SK-N-SH (cell line): ENCODE results near the gene LRRC49. TPM values are rescaled to one million over a fixed set of nuclear protein-coding genes. Genes with fewer than 3 reads are reported as not detected.
"Not testable (repeated sequence)": the region's sequence is repeated elsewhere in the genome, so short reads cannot be mapped to it uniquely, and the experiment has no call there.

Source experiments
- CTCF ChIA-PET: fragments of 300-600, 350-600 bp; formaldehyde crosslinking; extraction: SDS; loops from one replicate; lab custom pipeline; 2021; lab: Yijun Ruan, JAX
- POLR2A ChIA-PET: fragments of 350-600 bp; sonication (Branson Sonifier 250); formaldehyde crosslinking; extraction: SDS; loops from one replicate; lab custom pipeline; 2020; ENCODE audit warnings: antibody characterized with exemption, inconsistent platforms; lab: Yijun Ruan, JAX
- DNase-seq: peaks from one replicate; pipeline ENCODE4 v3.0.0; 2012
- H2AFZ ChIP-seq: fragments of 200-600 bp; sonication (generic); 2 replicates; pipeline ENCODE4 v1.8.1; 2016; ENCODE audit warnings: antibody characterized with exemption, mild to moderate bottlenecking, low read depth
- H3F3A ChIP-seq: fragments of 200-600 bp; sonication (generic); replicated peaks from 2 replicates; pipeline ENCODE3; 2016; ENCODE audit warnings: antibody characterized with exemption, mild to moderate bottlenecking; ENCODE audit not compliant: insufficient read depth
- H3K27ac ChIP-seq, 2 experiments: fragments of 200-500 bp in 1 of 2; fragments of 200-600 bp in 1 of 2; sonication (Bioruptor generic) in 1 of 2; sonication (generic), shearing (Covaris generic) in 1 of 2; 2 replicates each; pipeline versions ENCODE4 v1.5.1 to v1.6.1; 2014 to 2016; ENCODE audit warnings: low read depth in 2 of 2, inconsistent platforms in 1 of 2, low read length in 1 of 2, mild to moderate bottlenecking in 1 of 2, mixed read lengths in 1 of 2
- H3K27me3 ChIP-seq: fragments of 200-600 bp; sonication (generic), shearing (Covaris generic); 2 replicates; pipeline ENCODE4 v1.6.1; 2016; ENCODE audit warnings: mixed run types; ENCODE audit not compliant: insufficient read depth
- H3K36me3 ChIP-seq, 2 experiments: fragments of 200-500 bp in 1 of 2; fragments of 200-600 bp in 1 of 2; sonication (Bioruptor generic) in 1 of 2; sonication (generic) in 1 of 2; replicated peaks in 1 of 2; 2 replicates each; pipeline versions ENCODE3 to v1.5.1; 2014 to 2016; ENCODE audit warnings: low read length in 1 of 2, mild to moderate bottlenecking in 1 of 2; ENCODE audit not compliant: insufficient read depth in 2 of 2, control insufficient read depth in 1 of 2
- H3K4me1 ChIP-seq, 2 experiments: fragments of 200-500 bp in 1 of 2; fragments of 200-600 bp in 1 of 2; sonication (Bioruptor generic) in 1 of 2; sonication (generic), shearing (Covaris generic) in 1 of 2; 2 replicates each; pipeline versions ENCODE4 v1.5.1 to v1.6.1; 2014 to 2016; ENCODE audit warnings: low read depth in 1 of 2, low read length in 1 of 2, mixed run types in 1 of 2; ENCODE audit not compliant: insufficient read depth in 2 of 2, control insufficient read depth in 1 of 2
- H3K4me2 ChIP-seq: fragments of 200-600 bp; sonication (generic), shearing (Covaris generic); 2 replicates; pipeline ENCODE4 v1.6.1; 2017; ENCODE audit warnings: mixed run types
- H3K4me3 ChIP-seq, 2 experiments: fragments of 200-500 bp in 1 of 2; fragments of 200-600 bp in 1 of 2; sonication (Bioruptor generic) in 1 of 2; sonication (generic), shearing (Covaris generic) in 1 of 2; 2 replicates each; pipeline versions ENCODE4 v1.5.1 to v1.8.1; 2014 to 2016; ENCODE audit warnings: low read depth in 2 of 2, inconsistent platforms in 1 of 2, low read length in 1 of 2, mild to moderate bottlenecking in 1 of 2, mixed read lengths in 1 of 2, moderate library complexity in 1 of 2
- H3K79me2 ChIP-seq: fragments of 200-600 bp; sonication (generic); 2 replicates; pipeline ENCODE4 v1.8.1; 2017; ENCODE audit warnings: mild to moderate bottlenecking; ENCODE audit not compliant: insufficient read depth
- H3K9ac ChIP-seq: fragments of 200-600 bp; sonication (generic); 2 replicates; pipeline ENCODE4 v1.6.1; 2017; ENCODE audit warnings: mixed run types
- H3K9me2 ChIP-seq: fragments of 200-600 bp; sonication (generic); 2 replicates; pipeline ENCODE4 v1.6.1; 2017; ENCODE audit warnings: mixed run types
- H3K9me3 ChIP-seq: fragments of 200-600 bp; sonication (generic); 2 replicates; pipeline ENCODE4 v1.6.1; 2017; ENCODE audit warnings: mixed run types, mild to moderate bottlenecking, moderate library complexity
- H4K20me1 ChIP-seq: fragments of 200-600 bp; sonication (generic); 2 replicates; pipeline ENCODE4 v1.6.1; 2017; ENCODE audit warnings: mild to moderate bottlenecking, mixed run types; ENCODE audit not compliant: insufficient read depth
- CHD2 ChIP-seq: fragments of 150-350 bp; IDR thresholded peaks from 2 replicates; pipeline ENCODE4 v1.6.1; 2018; ENCODE audit warnings: low read length; ENCODE audit not compliant: partially characterized antibody
- EZH2phosphoT487 ChIP-seq: fragments of 200-600 bp; sonication (generic); IDR thresholded peaks from 2 replicates; pipeline ENCODE4 v1.6.1; 2017; ENCODE audit warnings: low read depth, mixed run types, mild to moderate bottlenecking, antibody characterized with exemption, moderate library complexity, borderline replicate concordance
- FOSL2 ChIP-seq: IDR thresholded peaks from 2 replicates; pipeline ENCODE4 v1.4.0; 2012; ENCODE audit warnings: low read depth, mild to moderate bottlenecking, moderate library complexity, borderline replicate concordance
- FOXM1 ChIP-seq: IDR thresholded peaks from 2 replicates; pipeline ENCODE4 v1.4.0; 2012; ENCODE audit warnings: low read depth, mild to moderate bottlenecking
- GABPA ChIP-seq: IDR thresholded peaks from 2 replicates; pipeline ENCODE4 v1.4.0; 2012; ENCODE audit warnings: low read depth, mild to moderate bottlenecking
- JUND ChIP-seq: IDR thresholded peaks from 2 replicates; pipeline ENCODE4 v1.4.0; 2012
- MEF2A ChIP-seq: IDR thresholded peaks from 2 replicates; pipeline ENCODE4 v1.4.0; 2012; ENCODE audit warnings: low read depth, borderline replicate concordance
- NFIC ChIP-seq: IDR thresholded peaks from 2 replicates; pipeline ENCODE4 v1.4.0; 2012; ENCODE audit warnings: borderline replicate concordance
- POLR2AphosphoS5 ChIP-seq: IDR thresholded peaks from 2 replicates; pipeline ENCODE4 v1.6.1; 2012; ENCODE audit warnings: low read depth, low read length
- RAD21 ChIP-seq: IDR thresholded peaks from 2 replicates; pipeline ENCODE4 v1.6.1; 2012; ENCODE audit warnings: mild to moderate bottlenecking, low read length
- REST ChIP-seq: IDR thresholded peaks from 2 replicates; pipeline ENCODE4 v1.6.1; 2012; ENCODE audit warnings: mild to moderate bottlenecking, low read depth, low read length, moderate library complexity
- RFX5 ChIP-seq: IDR thresholded peaks from 2 replicates; pipeline ENCODE4 v1.6.1; 2012; ENCODE audit warnings: mild to moderate bottlenecking, improper control_type of control experiment, low read length
- RXRA ChIP-seq: IDR thresholded peaks from 2 replicates; pipeline ENCODE4 v1.4.0; 2012; ENCODE audit warnings: low read depth, mild to moderate bottlenecking, borderline replicate concordance
- SIN3A ChIP-seq: IDR thresholded peaks from 2 replicates; pipeline ENCODE4 v1.6.1; 2012; ENCODE audit warnings: low read depth, mild to moderate bottlenecking, low read length, moderate library complexity, borderline replicate concordance
- SMC3 ChIP-seq: IDR thresholded peaks from 2 replicates; pipeline ENCODE4 v1.6.1; 2012; ENCODE audit warnings: low read depth, low read length, improper control_type of control experiment
- TEAD4 ChIP-seq: IDR thresholded peaks from 2 replicates; pipeline ENCODE4 v1.4.0; 2012; ENCODE audit warnings: mild to moderate bottlenecking, borderline replicate concordance; ENCODE audit not compliant: insufficient read depth
- YY1 ChIP-seq: IDR thresholded peaks from 2 replicates; pipeline ENCODE4 v1.4.0; 2012; ENCODE audit warnings: low read depth, mild to moderate bottlenecking
- WGBS: methylation state at CpG from one replicate; pipeline ENCODE4 v1.1.6; 2017; ENCODE audit warnings: low lambda C conversion rate; 5-methylcytosine and 5-hydroxymethylcytosine counted together
- polyA plus RNA-seq, 3 experiments: library from polyadenylated mRNA; depleted of rRNA; stranded (reverse); fragments of >200 nt; gene quantifications; 2 replicates each; pipeline ENCODE4 v1.2.3, GENCODE V29; 2012
- TF ChIP-seq, protein P1 (sequence below): IDR thresholded peaks from 2 replicates; pipeline ENCODE4; 2012
- TF ChIP-seq, protein P2 (sequence below): fragments of 150-350 bp; IDR thresholded peaks from 2 replicates; pipeline ENCODE4 v1.6.1; 2016; ENCODE audit warnings: mild to moderate bottlenecking, low read depth, low read length

Gene LRRC49
- polyA plus RNA-seq, 1 of the 3 experiments (the other 2 are of a cell fraction): 7.2 TPM

- H3K36me3 ChIP-seq: peaks cover 3 to 29% of the 10 kb centered on the region in 2 experiments
- H3K4me3 ChIP-seq: no peak overlapping the region
- H3F3A ChIP-seq: peaks cover 11% of the 10 kb centered on the region
- CTCF ChIA-PET: no interaction called here
- H3K9ac ChIP-seq: no peak overlapping the region
- no peaks in the 10 kb centered on the region for H3K9me2 ChIP-seq
- peak overlapping the region in 1 of 2 experiments; percentile 40; a peak in 2 of 4 replicates for H3K27ac ChIP-seq
- no peak overlapping the region for H3K4me2 ChIP-seq
- peaks cover 15% of the 10 kb centered on the region; the same call in 1 of the 2 replicates for H3K9me3 ChIP-seq
- no peak for DNase-seq
- TF ChIP-seq, protein P1, sequence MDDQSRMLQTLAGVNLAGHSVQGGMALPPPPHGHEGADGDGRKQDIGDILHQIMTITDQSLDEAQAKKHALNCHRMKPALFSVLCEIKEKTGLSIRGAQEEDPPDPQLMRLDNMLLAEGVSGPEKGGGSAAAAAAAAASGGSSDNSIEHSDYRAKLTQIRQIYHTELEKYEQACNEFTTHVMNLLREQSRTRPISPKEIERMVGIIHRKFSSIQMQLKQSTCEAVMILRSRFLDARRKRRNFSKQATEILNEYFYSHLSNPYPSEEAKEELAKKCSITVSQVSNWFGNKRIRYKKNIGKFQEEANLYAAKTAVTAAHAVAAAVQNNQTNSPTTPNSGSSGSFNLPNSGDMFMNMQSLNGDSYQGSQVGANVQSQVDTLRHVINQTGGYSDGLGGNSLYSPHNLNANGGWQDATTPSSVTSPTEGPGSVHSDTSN: no peak
- TF ChIP-seq NFIC (no peak), MEF2A (no peak), CHD2 (no peak), YY1 (no peak), TEAD4 (no peak), FOXM1 (no peak), FOSL2 (no peak), SMC3 (no peak), SIN3A (no peak), EZH2phosphoT487 (no peak)
- no peaks in the 10 kb centered on the region for H4K20me1 ChIP-seq
- POLR2A ChIA-PET: no interaction called here
- peaks cover 0 to 3% of the 10 kb centered on the region in 2 experiments; a peak in 1 of 4 replicates for H3K4me1 ChIP-seq
- no peaks in the 10 kb centered on the region for H3K27me3 ChIP-seq
- H3K79me2 ChIP-seq: no peaks in the 10 kb centered on the region
- no peak overlapping the region for H2AFZ ChIP-seq
Observed at GRCh38 chr15:71003319-71003718, 110.7 kb downstream of the LRRC49 start.

GRCh38 chr15:71004506-71004905 lies 111.9 kb downstream of the LRRC49 start:
- DNase-seq, H3K4me3 ChIP-seq, H3K4me2 ChIP-seq, H3K27me3 ChIP-seq, H3K79me2 ChIP-seq, H2AFZ ChIP-seq, H3K9me2 ChIP-seq, H4K20me1 ChIP-seq, H3K9ac ChIP-seq, H3K4me1 ChIP-seq, H3K9me3 ChIP-seq, POLR2A ChIA-PET, CTCF ChIA-PET, H3K27ac ChIP-seq: not testable (repeated sequence)
- 97% methylated on average over 4 of the region's 4 CpGs for WGBS
- H3K36me3 ChIP-seq: peaks cover 3 to 20% of the 10 kb centered on the region in 2 experiments
- H3F3A ChIP-seq: peaks cover 11% of the 10 kb centered on the region

DNA sequence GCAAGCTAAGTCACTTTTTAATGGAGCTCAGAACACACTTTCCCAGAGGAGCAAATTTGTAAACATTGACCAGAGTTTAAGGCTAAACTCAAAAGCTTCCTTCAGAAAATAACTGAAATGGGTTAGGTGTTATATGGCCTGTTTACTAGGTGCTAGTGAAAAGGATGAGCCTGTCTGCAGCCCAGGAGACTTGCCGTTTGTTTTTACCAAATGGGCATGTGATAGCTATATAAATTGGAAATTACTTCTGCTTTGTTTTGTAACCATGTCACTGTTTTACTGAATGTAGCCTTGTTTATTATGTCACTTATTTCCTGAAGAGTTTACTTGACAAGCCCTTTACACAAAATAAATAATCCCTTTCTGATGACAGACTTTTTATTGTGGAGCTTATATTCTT lies 113.3 kb downstream of the LRRC49 start:
- H3K36me3 ChIP-seq: peaks cover 5 to 14% of the 10 kb centered on the region in 2 experiments
- peaks cover 15% of the 10 kb centered on the region for H3F3A ChIP-seq
- H3K27ac ChIP-seq: no peak overlapping the region
- no peaks in the 10 kb centered on the region for H4K20me1 ChIP-seq
- H3K79me2 ChIP-seq: no peaks in the 10 kb centered on the region
- no peak overlapping the region for H3K9ac ChIP-seq
- no peak overlapping the region for H3K4me2 ChIP-seq
- POLR2A ChIA-PET: no interaction called here
- H3K27me3 ChIP-seq: no peaks in the 10 kb centered on the region
- no peaks in the 10 kb centered on the region for H3K9me2 ChIP-seq
- no peak overlapping the region for H3K4me3 ChIP-seq
- DNase-seq: no peak
- H3K9me3 ChIP-seq: no peaks in the 10 kb centered on the region
- no peak overlapping the region for H2AFZ ChIP-seq
- peaks cover 0 to 3% of the 10 kb centered on the region in 2 experiments; a peak in 1 of 4 replicates for H3K4me1 ChIP-seq
- WGBS: 100% methylated on average over 1 of the region's 1 CpG
- CTCF ChIA-PET: interaction anchor here (1.0 kb wide), 2 partner anchors 23 to 737 kb away, joined by 3 read pairs; no protein-coding TSS in a partner anchor
- no peak for TF ChIP-seq REST
- TF ChIP-seq RFX5: no peak
- TF ChIP-seq SMC3: no peak
- no peak for TF ChIP-seq RXRA
- TF ChIP-seq RAD21: no peak
- TF ChIP-seq, protein P2, sequence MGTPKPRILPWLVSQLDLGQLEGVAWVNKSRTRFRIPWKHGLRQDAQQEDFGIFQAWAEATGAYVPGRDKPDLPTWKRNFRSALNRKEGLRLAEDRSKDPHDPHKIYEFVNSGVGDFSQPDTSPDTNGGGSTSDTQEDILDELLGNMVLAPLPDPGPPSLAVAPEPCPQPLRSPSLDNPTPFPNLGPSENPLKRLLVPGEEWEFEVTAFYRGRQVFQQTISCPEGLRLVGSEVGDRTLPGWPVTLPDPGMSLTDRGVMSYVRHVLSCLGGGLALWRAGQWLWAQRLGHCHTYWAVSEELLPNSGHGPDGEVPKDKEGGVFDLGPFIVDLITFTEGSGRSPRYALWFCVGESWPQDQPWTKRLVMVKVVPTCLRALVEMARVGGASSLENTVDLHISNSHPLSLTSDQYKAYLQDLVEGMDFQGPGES: no peak
- TF ChIP-seq JUND: no peak
- TF ChIP-seq SIN3A: no peak
- TF ChIP-seq GABPA: no peak
- no peak for TF ChIP-seq POLR2AphosphoS5
